HCT116 (cell line): ENCODE data around the gene GALNS. TPM values are rescaled to one million over a fixed set of nuclear protein-coding genes. Genes with fewer than 3 reads are reported as not detected.

Source experiments
- ATAC-seq: fragments of 200-7000 bp; cut with Tn5 transposase; 2 replicates; pipeline ENCODE4 v1.9.1; 2020; ENCODE audit warnings: mild to moderate bottlenecking, moderate library complexity
- BruUV-seq: library from RNA; stranded (reverse); fragments of 400-500 nt; replicated peaks from 2 replicates; lab custom pipeline; 2021; lab: Mats Ljungman, UMichigan
- CTCF ChIA-PET: fragments of 300-600 bp; sonication (Branson Sonifier 250); formaldehyde crosslinking; loops from one replicate; lab custom pipeline; 2021; ENCODE audit warnings: antibody characterized with exemption; lab: Charles Lee
- POLR2A ChIA-PET: fragments of 300-600, 350-600 bp; sonication (Branson Sonifier 250); formaldehyde crosslinking; loops from one replicate; lab custom pipeline; 2021; ENCODE audit warnings: antibody characterized with exemption; lab: Charles Lee
- RAD21 ChIA-PET, 2 experiments: fragments of 300-600 bp; sonication (Branson Sonifier 250); formaldehyde crosslinking; loops; one replicate each; lab custom pipeline; 2023; ENCODE audit warnings: low total read pairs in 2 of 2; ENCODE audit not compliant: uncharacterized antibody in 2 of 2, unreplicated experiment in 2 of 2, low non-redundant PET in 1 of 2; lab: Charles Lee
- DNase-seq: peaks from one replicate; pipeline ENCODE4 v3.0.0-alpha.2; 2010; ENCODE audit warnings: low read depth, low spot score
- H2AFZ ChIP-seq: fragments of 200-600 bp; shearing (Covaris generic), sonication (generic); 2 replicates; pipeline ENCODE4 v1.6.1; 2017; ENCODE audit warnings: low read depth, mixed run types, mixed read lengths, antibody characterized with exemption, low read length; ENCODE audit not compliant: poor library complexity, severe bottlenecking
- H3K27ac ChIP-seq: 2 replicates; pipeline ENCODE4 v1.5.1; 2012; ENCODE audit warnings: low read depth, low read length
- H3K27me3 ChIP-seq: fragments of 200-600 bp; sonication (generic); 2 replicates; pipeline ENCODE4 v1.6.1; 2016; ENCODE audit warnings: mixed run types, low read length, mixed read lengths; ENCODE audit not compliant: insufficient read depth
- H3K36me3 ChIP-seq, 2 experiments: fragments of 200-500 bp in 1 of 2; fragments of 200-600 bp in 1 of 2; sonication (Bioruptor generic) in 1 of 2; sonication (generic) in 1 of 2; 2 replicates each; pipeline versions ENCODE4 v1.5.1 to v1.6.1; 2014 to 2016; ENCODE audit warnings: low read length in 2 of 2, inconsistent platforms in 1 of 2, mixed read lengths in 1 of 2, mixed run types in 1 of 2; ENCODE audit not compliant: insufficient read depth in 2 of 2, control insufficient read depth in 1 of 2
- H3K4me1 ChIP-seq, 2 experiments: fragments of 200-600 bp in 1 of 2; sonication (generic) in 1 of 2; 2 replicates each; pipeline versions ENCODE4 v1.5.1 to v1.6.1; 2012 to 2017; ENCODE audit warnings: low read length in 2 of 2, inconsistent platforms in 1 of 2, mild to moderate bottlenecking in 1 of 2, mixed read lengths in 1 of 2, mixed run types in 1 of 2, moderate library complexity in 1 of 2; ENCODE audit not compliant: insufficient read depth in 2 of 2, control insufficient read depth in 1 of 2
- H3K4me2 ChIP-seq: fragments of 200-600 bp; sonication (generic); 2 replicates; pipeline ENCODE4 v1.6.1; 2017; ENCODE audit warnings: mixed run types, low read length, mixed read lengths
- H3K4me3 ChIP-seq, 2 experiments: fragments of 200-600 bp in 1 of 2; sonication (generic) in 1 of 2; replicated peaks in 1 of 2; 2 replicates each; pipeline ENCODE4 v1.5.1; 2011 to 2016; ENCODE audit warnings: low read length in 2 of 2, control low read depth in 1 of 2, low read depth in 1 of 2, mild to moderate bottlenecking in 1 of 2, mixed read lengths in 1 of 2, mixed run types in 1 of 2
- H3K79me2 ChIP-seq: fragments of 200-600 bp; sonication (generic); 2 replicates; pipeline ENCODE4 v1.6.1; 2017; ENCODE audit warnings: mild to moderate bottlenecking, mixed run types, low read length, moderate library complexity, mixed read lengths; ENCODE audit not compliant: insufficient read depth
- H3K9ac ChIP-seq: fragments of 200-600 bp; sonication (generic); 2 replicates; pipeline ENCODE4 v1.6.1; 2016; ENCODE audit warnings: low read length, mixed read lengths
- H3K9me2 ChIP-seq: fragments of 200-600 bp; sonication (generic), shearing (Covaris generic); 2 replicates; pipeline ENCODE4 v1.6.1; 2017; ENCODE audit warnings: mixed run types, mild to moderate bottlenecking, moderate library complexity; ENCODE audit not compliant: insufficient read depth
- H3K9me3 ChIP-seq, 2 experiments: fragments of 200-500 bp in 1 of 2; fragments of 200-600 bp in 1 of 2; sonication (Bioruptor generic) in 1 of 2; sonication (generic) in 1 of 2; 2 replicates each; pipeline ENCODE4 v1.6.1; 2014 to 2017; ENCODE audit warnings: low read length in 2 of 2, mixed read lengths in 2 of 2, inconsistent platforms in 1 of 2, low read depth in 1 of 2, mild to moderate bottlenecking in 1 of 2, mixed run types in 1 of 2, moderate library complexity in 1 of 2; ENCODE audit not compliant: control insufficient read depth in 1 of 2, insufficient read depth in 1 of 2
- H4K20me1 ChIP-seq: fragments of 200-600 bp; sonication (generic), shearing (Covaris generic); 2 replicates; pipeline ENCODE4 v1.6.1; 2017; ENCODE audit warnings: mixed run types, mild to moderate bottlenecking, moderate library complexity; ENCODE audit not compliant: insufficient read depth
- ATF3 ChIP-seq: IDR thresholded peaks from 2 replicates; pipeline ENCODE4 v1.6.1; 2012
- CBX3 ChIP-seq: IDR thresholded peaks from 2 replicates; pipeline ENCODE4 v1.6.1; 2012; ENCODE audit warnings: low read depth
- CTCF ChIP-seq, 3 experiments: fragments of 200-600 bp in 1 of 3; sonication (generic) in 1 of 3; IDR thresholded peaks in 2 of 3; conservative IDR thresholded peaks in 1 of 3; 2 replicates each; pipeline ENCODE4 v1.5.1; 2012 to 2017; ENCODE audit warnings: low read depth in 2 of 3, low read length in 2 of 3, antibody characterized with exemption in 1 of 3, borderline replicate concordance in 1 of 3, control low read depth in 1 of 3, mild to moderate bottlenecking in 1 of 3, mixed read lengths in 1 of 3, mixed run types in 1 of 3, moderate library complexity in 1 of 3; ENCODE audit not compliant: insufficient read depth in 1 of 3
- ELF1 ChIP-seq: IDR thresholded peaks from 2 replicates; pipeline ENCODE4 v1.6.1; 2012; ENCODE audit warnings: low read depth, borderline replicate concordance
- EZH2phosphoT487 ChIP-seq: fragments of 200-600 bp; IDR thresholded peaks from 2 replicates; pipeline ENCODE4 v1.6.1; 2018; ENCODE audit warnings: antibody characterized with exemption, borderline replicate concordance
- FOSL1 ChIP-seq: IDR thresholded peaks from 2 replicates; pipeline ENCODE4 v1.6.1; 2012; ENCODE audit warnings: low read depth
- JUND ChIP-seq: IDR thresholded peaks from 2 replicates; pipeline ENCODE4 v1.6.1; 2012
- RAD21 ChIP-seq: IDR thresholded peaks from 2 replicates; pipeline ENCODE4 v1.6.1; 2012; ENCODE audit warnings: low read depth, mild to moderate bottlenecking
- REST ChIP-seq: IDR thresholded peaks from 2 replicates; pipeline ENCODE4 v1.6.1; 2012; ENCODE audit warnings: low read depth
- SIN3A ChIP-seq: IDR thresholded peaks from 2 replicates; pipeline ENCODE4 v1.6.1; 2012; ENCODE audit warnings: low read depth
- SP1 ChIP-seq: IDR thresholded peaks from 2 replicates; pipeline ENCODE4 v1.6.1; 2012; ENCODE audit warnings: low read depth
- SRF ChIP-seq: IDR thresholded peaks from 2 replicates; pipeline ENCODE4 v1.6.1; 2012; ENCODE audit warnings: low read depth
- ZBTB33 ChIP-seq: IDR thresholded peaks from 2 replicates; pipeline ENCODE4 v1.6.1; 2011; ENCODE audit warnings: mild to moderate bottlenecking, low read length, moderate library complexity; ENCODE audit not compliant: insufficient replicate concordance; ENCODE audit errors: extremely low read depth
- ZFX ChIP-seq: fragments of 450-650 bp; IDR thresholded peaks from 2 replicates; pipeline ENCODE4 v1.6.1; 2017
- intact Hi-C: fragments of 100-400 bp; cut with micrococcal nuclease; formaldehyde crosslinking; loops from 2 replicates; pipeline ENCODE4 v1.10.0; 2022
- total RNA-seq: library from RNA; stranded (reverse); gene quantifications from one replicate; pipeline ENCODE4 v1.2.1, GENCODE V29; 2021; ENCODE audit not compliant: unreplicated experiment

The GALNS gene
- total RNA-seq, 1 experiment from 2014 or later: 44.6 TPM

GRCh38 chr16:88843256-88843655, 13.5 kb downstream of the GALNS start:
- H3K36me3 ChIP-seq: no peaks in the 10 kb centered on the region
- BruUV-seq: no TSS peak
- H3K4me1 ChIP-seq: no peaks in the 10 kb centered on the region
- no peak overlapping the region for H3K4me3 ChIP-seq
- H4K20me1 ChIP-seq: no peaks in the 10 kb centered on the region
- H3K9me2 ChIP-seq: no peaks in the 10 kb centered on the region
- ATAC-seq (no peak), DNase-seq (no peak)
- no peaks in the 10 kb centered on the region for H3K27me3 ChIP-seq
- no peak for TF ChIP-seq REST
- TF ChIP-seq ZBTB33: no peak
- TF ChIP-seq FOSL1: no peak
- TF ChIP-seq CBX3: no peak
- no peak for TF ChIP-seq SIN3A
- no peak for TF ChIP-seq SP1
- no peak for TF ChIP-seq ZFX
- TF ChIP-seq RAD21: no peak
- no peak for TF ChIP-seq EZH2phosphoT487
- no peak for TF ChIP-seq JUND
- no peak for TF ChIP-seq ATF3
- no peak for TF ChIP-seq SRF
- no peak for TF ChIP-seq ELF1
- TF ChIP-seq CTCF (IDR thresholded peaks at IDR 0.05 in 2 of 3, conservative IDR thresholded peaks at IDR 0.05 in 1 of 3; ENCODE audit: borderline replicate concordance in 1 of 3, insufficient read depth in 1 of 3, low read depth in 2 of 3, low read length in 2 of 3): no peak
- no peaks in the 10 kb centered on the region for H3K79me2 ChIP-seq
- no peak overlapping the region for H3K4me2 ChIP-seq
- intact Hi-C loops: no loop called here
- POLR2A ChIA-PET: interaction anchor here (0.7 kb wide), 1 partner anchor 42 kb away, joined by 3 read pairs; no protein-coding TSS in a partner anchor
- CTCF ChIA-PET: interaction anchor here (1.9 kb wide), 1 partner anchor 15 kb away, joined by 4 read pairs; no protein-coding TSS in a partner anchor
- H2AFZ ChIP-seq: no peak overlapping the region
- no peak overlapping the region for H3K27ac ChIP-seq
- H3K9ac ChIP-seq: no peak overlapping the region
- H3K9me3 ChIP-seq: no peaks in the 10 kb centered on the region
- RAD21 ChIA-PET: no interaction called here
